OCI-LY3 (cell line): ENCODE results near the gene ENDOU.

Experiments
- H2AFZ ChIP-seq: fragments of 200-600, 300-600 bp; shearing (Covaris generic); 2 replicates; pipeline ENCODE4 v1.6.0; 2014; ENCODE audit warnings: antibody characterized with exemption, low read depth, low read length
- H3K27ac ChIP-seq: fragments of 200-600, 300-600 bp; sonication (generic); 2 replicates; pipeline ENCODE4 v1.5.1; 2014; ENCODE audit warnings: mild to moderate bottlenecking, low read length, moderate library complexity, mixed read lengths
- H3K27me3 ChIP-seq: fragments of 200-600, 300-600 bp; sonication (generic); 2 replicates; pipeline ENCODE4 v1.6.1; 2014; ENCODE audit warnings: low read depth, low read length, mixed read lengths
- H3K36me3 ChIP-seq: fragments of 200-600, 300-600 bp; sonication (generic); replicated peaks from 2 replicates; pipeline ENCODE3; 2014; ENCODE audit warnings: low read depth, low read length, mixed read lengths
- H3K4me1 ChIP-seq: fragments of 300-600, 200-600 bp; sonication (generic); 2 replicates; pipeline ENCODE4 v1.6.1; 2014; ENCODE audit warnings: low read length, mixed read lengths
- H3K4me2 ChIP-seq: fragments of 200-600, 300-600 bp; sonication (generic); 2 replicates; pipeline ENCODE4 v1.6.1; 2014; ENCODE audit warnings: low read length, mixed read lengths
- H3K4me3 ChIP-seq: fragments of 300-600, 200-600 bp; sonication (generic); 2 replicates; pipeline ENCODE4 v1.5.1; 2014; ENCODE audit warnings: antibody characterized with exemption, mild to moderate bottlenecking, low read length, moderate library complexity
- H3K79me2 ChIP-seq: fragments of 300-600, 200-600 bp; shearing (Covaris generic); 2 replicates; pipeline ENCODE4 v1.6.1; 2014; ENCODE audit warnings: mild to moderate bottlenecking, low read length, mixed read lengths
- H3K9ac ChIP-seq: fragments of 300-600, 200-600 bp; shearing (Covaris generic); 2 replicates; pipeline ENCODE4 v1.6.0; 2014; ENCODE audit warnings: mild to moderate bottlenecking, low read length, moderate library complexity
- H3K9me3 ChIP-seq: fragments of 200-600, 300-600 bp; shearing (Covaris generic); 2 replicates; pipeline ENCODE4 v1.6.1; 2014; ENCODE audit warnings: low read length, mixed read lengths; ENCODE audit not compliant: insufficient read depth
- H4K20me1 ChIP-seq: fragments of 200-600, 300-600 bp; sonication (generic); 2 replicates; pipeline ENCODE4 v1.6.1; 2016; ENCODE audit warnings: low read length, mixed read lengths; ENCODE audit not compliant: insufficient read depth
- EZH2phosphoT487 ChIP-seq: fragments of 200-600 bp; shearing (Covaris generic); IDR thresholded peaks from 2 replicates; pipeline ENCODE4 v1.6.1; 2018; ENCODE audit warnings: antibody characterized with exemption, mixed run types, low read depth
- TF ChIP-seq, protein P1 (sequence below): fragments of 200-600, 300-600 bp; sonication (generic); IDR thresholded peaks from 2 replicates; pipeline ENCODE4 v1.5.1; 2014; ENCODE audit warnings: antibody characterized with exemption, low read length, low read depth

The ENDOU gene

GRCh38 chr12:47705566-47706425 is 19.5 kb downstream of the ENDOU start, which contains the start of gene RPAP3:
Gene RPAP3 (minus strand): TSS chr12:47706030. CDS start chr12:47702840, 3,190 bp downstream.
- H3K4me3 ChIP-seq: peak within 1 kb of the TSS; percentile 82
- H3K79me2 ChIP-seq: peaks cover 81% of the 10 kb centered on the region
- H2AFZ ChIP-seq: 0 out of 2 replicates have a peak within 1 kb of the TSS, but pooled peaks have one; percentile 24
- H3K9ac ChIP-seq: peak within 1 kb of the TSS; percentile 91
- peak within 1 kb of the TSS; percentile 98 for H3K4me2 ChIP-seq
- H3K27me3 ChIP-seq: no peaks in the 10 kb centered on the region
- peaks cover 7% of the 10 kb centered on the region for H3K36me3 ChIP-seq
- TF ChIP-seq, protein P1, sequence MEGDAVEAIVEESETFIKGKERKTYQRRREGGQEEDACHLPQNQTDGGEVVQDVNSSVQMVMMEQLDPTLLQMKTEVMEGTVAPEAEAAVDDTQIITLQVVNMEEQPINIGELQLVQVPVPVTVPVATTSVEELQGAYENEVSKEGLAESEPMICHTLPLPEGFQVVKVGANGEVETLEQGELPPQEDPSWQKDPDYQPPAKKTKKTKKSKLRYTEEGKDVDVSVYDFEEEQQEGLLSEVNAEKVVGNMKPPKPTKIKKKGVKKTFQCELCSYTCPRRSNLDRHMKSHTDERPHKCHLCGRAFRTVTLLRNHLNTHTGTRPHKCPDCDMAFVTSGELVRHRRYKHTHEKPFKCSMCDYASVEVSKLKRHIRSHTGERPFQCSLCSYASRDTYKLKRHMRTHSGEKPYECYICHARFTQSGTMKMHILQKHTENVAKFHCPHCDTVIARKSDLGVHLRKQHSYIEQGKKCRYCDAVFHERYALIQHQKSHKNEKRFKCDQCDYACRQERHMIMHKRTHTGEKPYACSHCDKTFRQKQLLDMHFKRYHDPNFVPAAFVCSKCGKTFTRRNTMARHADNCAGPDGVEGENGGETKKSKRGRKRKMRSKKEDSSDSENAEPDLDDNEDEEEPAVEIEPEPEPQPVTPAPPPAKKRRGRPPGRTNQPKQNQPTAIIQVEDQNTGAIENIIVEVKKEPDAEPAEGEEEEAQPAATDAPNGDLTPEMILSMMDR: peak; percentile 63
- no peak for TF ChIP-seq EZH2phosphoT487
- H3K9me3 ChIP-seq: no peaks in the 10 kb centered on the region
- peaks cover 48% of the 10 kb centered on the region for H3K4me1 ChIP-seq
- H3K27ac ChIP-seq: peak within 1 kb of the TSS; percentile 97
- H4K20me1 ChIP-seq: peaks cover 19% of the 10 kb centered on the region

DNA sequence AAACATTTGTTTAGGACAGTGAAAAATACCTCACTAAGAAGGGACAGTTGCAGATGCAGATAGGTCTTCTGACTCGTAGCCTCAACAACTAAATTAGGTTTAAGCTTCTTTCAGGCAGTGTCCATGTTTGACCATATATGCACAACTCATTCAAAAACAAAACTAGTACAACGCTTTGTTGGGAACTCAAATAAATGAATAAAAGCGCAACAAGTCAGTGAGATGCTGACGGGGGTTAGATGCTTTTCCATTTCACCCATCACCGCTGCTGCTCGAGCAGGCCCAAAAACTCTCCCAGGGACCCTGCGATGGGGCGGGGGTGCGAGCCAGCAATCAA is 20.1 kb downstream of the ENDOU start:
- Histone ChIP-seq H3K4me2 (peak overlapping the region; percentile 91), H3K79me2 (peaks cover 86% of the 10 kb centered on the region), H3K36me3 (peaks cover 11% of the 10 kb centered on the region), H3K4me1 (peaks cover 42% of the 10 kb centered on the region), H2AFZ (no peak overlapping the region), H3K4me3 (peak overlapping the region; percentile 82), H3K9ac (peak overlapping the region; percentile 91), H4K20me1 (peaks cover 19% of the 10 kb centered on the region), H3K9me3 (no peaks in the 10 kb centered on the region), H3K27ac (peak overlapping the region; percentile 97), H3K27me3 (no peaks in the 10 kb centered on the region)
- TF ChIP-seq EZH2phosphoT487: no peak
- TF ChIP-seq, protein P1: no peak

- peaks cover 12% of the 10 kb centered on the region for H3K36me3 ChIP-seq
- peaks cover 83% of the 10 kb centered on the region for H3K79me2 ChIP-seq
- H3K4me3 ChIP-seq: peak overlapping the region; percentile 82
- TF ChIP-seq EZH2phosphoT487: no peak
- TF ChIP-seq, protein P1: no peak
- H3K9me3 ChIP-seq: no peaks in the 10 kb centered on the region
- peaks cover 37% of the 10 kb centered on the region for H3K4me1 ChIP-seq
- no peak overlapping the region for H3K27ac ChIP-seq
- peaks cover 19% of the 10 kb centered on the region for H4K20me1 ChIP-seq
- peak overlapping the region; percentile 91 for H3K4me2 ChIP-seq
- no peak overlapping the region for H2AFZ ChIP-seq
- peak overlapping the region; percentile 91 for H3K9ac ChIP-seq
- no peaks in the 10 kb centered on the region for H3K27me3 ChIP-seq
Measured at GRCh38 chr12:47704719-47705118, 20.6 kb downstream of the ENDOU start.

DNA sequence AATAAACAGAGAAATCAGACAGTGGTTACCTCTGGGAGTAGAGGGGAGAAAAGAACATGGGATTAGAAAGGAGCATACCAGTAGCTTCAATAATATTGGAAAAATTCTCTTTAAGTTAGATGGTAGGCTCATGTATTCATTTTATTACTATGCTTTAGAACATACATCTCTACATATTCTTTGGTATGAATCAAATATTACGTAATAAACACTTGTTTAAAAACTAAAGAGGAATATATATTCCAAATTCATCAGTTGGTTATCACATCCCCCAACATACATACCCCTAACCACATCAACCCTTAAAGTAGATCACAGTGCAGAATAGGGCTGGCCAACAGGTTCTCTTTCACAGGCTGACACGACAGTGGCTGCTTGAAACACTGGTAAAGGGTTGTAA is 25.0 kb downstream of the ENDOU start:
- Histone ChIP-seq H3K36me3 (peaks cover 35% of the 10 kb centered on the region), H3K27me3 (no peaks in the 10 kb centered on the region), H3K4me3 (no peak overlapping the region), H3K27ac (no peak overlapping the region), H3K4me1 (peaks cover 28% of the 10 kb centered on the region), H4K20me1 (peaks cover 19% of the 10 kb centered on the region), H3K9ac (no peak overlapping the region), H3K4me2 (no peak overlapping the region), H3K79me2 (peaks cover 62% of the 10 kb centered on the region), H3K9me3 (no peaks in the 10 kb centered on the region), H2AFZ (no peak overlapping the region)
- TF ChIP-seq, protein P1: no peak
- no peak for TF ChIP-seq EZH2phosphoT487
